Activated naive CD4-positive, alpha-beta T cell treated with anti-CD3 and anti-CD28 coated beads, Interleukin-2, amount 50 U/mL, for 24 hours (primary cell): ENCODE results near the gene CNPPD1.
"Not testable (repeated sequence)": the region's sequence is repeated elsewhere in the genome, so short reads cannot be mapped to it uniquely, and the experiment has no call there.

ENCODE experiments used
- H3K27ac Mint-ChIP-seq: one replicate; pipeline ENCODE4 v1.8.0; 2021; ENCODE audit warnings: mild to moderate bottlenecking, mixed read lengths
- H3K27me3 Mint-ChIP-seq: one replicate; pipeline ENCODE4 v1.8.0; 2021; ENCODE audit warnings: mixed read lengths
- H3K36me3 Mint-ChIP-seq: one replicate; pipeline ENCODE4 v1.8.0; 2021; ENCODE audit warnings: mixed read lengths
- H3K4me1 Mint-ChIP-seq: one replicate; pipeline ENCODE4 v1.8.0; 2021; ENCODE audit warnings: mixed read lengths
- H3K4me3 Mint-ChIP-seq: one replicate; pipeline ENCODE4 v1.8.0; 2021; ENCODE audit warnings: mild to moderate bottlenecking, mixed read lengths
- H3K9me3 Mint-ChIP-seq: one replicate; pipeline ENCODE4 v1.8.0; 2021; ENCODE audit warnings: mixed read lengths

Gene CNPPD1

GRCh38 chr2:219213026-219213415 is 36.3 kb upstream of the CNPPD1 start:
- peaks cover 5% of the 10 kb centered on the region for H3K36me3 Mint-ChIP-seq
- H3K4me1 Mint-ChIP-seq = peaks cover 38% of the 10 kb centered on the region
- H3K27ac Mint-ChIP-seq = no peak overlapping the region
- H3K4me3 Mint-ChIP-seq = no peak overlapping the region
- H3K27me3 Mint-ChIP-seq = no peaks in the 10 kb centered on the region
- no peaks in the 10 kb centered on the region for H3K9me3 Mint-ChIP-seq

- H3K36me3 Mint-ChIP-seq = peaks cover 5% of the 10 kb centered on the region
- no peak overlapping the region for H3K27ac Mint-ChIP-seq
- no peaks in the 10 kb centered on the region for H3K9me3 Mint-ChIP-seq
- H3K4me1 Mint-ChIP-seq = peaks cover 42% of the 10 kb centered on the region
- H3K4me3 Mint-ChIP-seq = no peak overlapping the region
- no peaks in the 10 kb centered on the region for H3K27me3 Mint-ChIP-seq
Observed at GRCh38 chr2:219210886-219211362, 34.2 kb upstream of the CNPPD1 start.

- Mint-ChIP-seq H3K36me3 (peaks cover 5% of the 10 kb centered on the region), H3K4me1 (peaks cover 42% of the 10 kb centered on the region), H3K9me3 (no peaks in the 10 kb centered on the region), H3K4me3 (no peak overlapping the region), H3K27me3 (no peaks in the 10 kb centered on the region), H3K27ac (no peak overlapping the region)
Observed at GRCh38 chr2:219210196-219210885, 33.6 kb upstream of the CNPPD1 start.

GRCh38 chr2:219209236-219210195 is 32.8 kb upstream of the CNPPD1 start:
- Mint-ChIP-seq H3K4me3 (no peak overlapping the region), H3K27ac (peak overlapping the region; percentile 59), H3K9me3 (no peaks in the 10 kb centered on the region), H3K4me1 (peaks cover 42% of the 10 kb centered on the region), H3K36me3 (peaks cover 5% of the 10 kb centered on the region), H3K27me3 (no peaks in the 10 kb centered on the region)

- peak overlapping the region; percentile 41 for H3K27ac Mint-ChIP-seq
- no peaks in the 10 kb centered on the region for H3K9me3 Mint-ChIP-seq
- peak overlapping the region; percentile 68 for H3K4me3 Mint-ChIP-seq
- no peaks in the 10 kb centered on the region for H3K27me3 Mint-ChIP-seq
- H3K4me1 Mint-ChIP-seq = peaks cover 42% of the 10 kb centered on the region
- H3K36me3 Mint-ChIP-seq = peaks cover 5% of the 10 kb centered on the region
Observed at GRCh38 chr2:219207884-219208740, 31.4 kb upstream of the CNPPD1 start.

- Mint-ChIP-seq H3K4me1 (peaks cover 42% of the 10 kb centered on the region), H3K9me3 (no peaks in the 10 kb centered on the region), H3K36me3 (peaks cover 5% of the 10 kb centered on the region), H3K27ac (peak overlapping the region; percentile 51), H3K4me3 (peak overlapping the region; percentile 77), H3K27me3 (no peaks in the 10 kb centered on the region)
Observed at GRCh38 chr2:219207134-219207883, 30.6 kb upstream of the CNPPD1 start.

DNA sequence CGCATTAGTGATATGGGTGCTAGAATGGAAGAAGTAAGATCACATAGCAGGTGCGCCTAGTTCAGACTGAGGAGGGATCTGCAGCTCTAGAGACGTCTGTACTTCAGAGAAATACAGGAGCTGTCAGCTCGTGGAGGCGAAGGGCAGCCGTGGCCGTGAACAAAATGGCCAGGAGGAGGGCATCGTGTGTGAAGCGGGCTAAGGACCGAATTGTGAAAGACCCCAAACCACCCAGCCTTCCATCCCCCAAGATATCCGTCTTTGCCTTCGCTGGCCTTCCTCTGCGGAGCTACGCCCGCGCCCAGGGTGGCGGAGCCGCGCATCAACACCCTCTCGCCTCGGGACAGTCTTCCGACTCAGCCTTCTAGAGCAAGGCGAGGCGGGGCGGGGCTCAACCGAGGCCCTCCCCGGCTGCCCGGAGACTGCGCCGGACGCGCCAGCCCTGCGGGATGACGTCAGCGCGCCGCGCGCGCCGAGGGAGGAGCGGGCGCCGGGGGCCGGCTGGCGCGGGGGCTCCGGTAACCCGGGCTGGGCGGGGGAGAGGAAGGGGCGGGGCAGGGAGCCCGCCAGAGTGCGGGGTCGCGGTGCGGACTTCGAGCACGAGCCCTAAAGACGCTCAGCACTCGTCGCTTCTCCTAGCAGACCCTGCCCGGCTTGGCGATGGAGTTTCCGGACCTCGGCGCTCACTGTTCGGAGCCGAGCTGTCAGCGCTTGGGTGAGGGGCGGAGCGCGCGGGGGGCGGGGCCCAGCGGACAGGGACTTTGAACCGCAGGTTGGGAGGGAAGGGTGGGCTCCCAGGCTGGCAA is 29.8 kb upstream of the CNPPD1 start, which contains the start of gene ZFAND2B:
ZFAND2B (plus strand) TSS at position 455 of the 806 bp plus-strand sequence; CDS start at position 661, 206 bp downstream.
- Mint-ChIP-seq H3K27ac (peak within 1 kb of the TSS; percentile 96), H3K36me3 (peaks cover 3% of the 10 kb centered on the region), H3K4me1 (peaks cover 42% of the 10 kb centered on the region), H3K4me3 (peak within 1 kb of the TSS; percentile 90), H3K27me3 (no peaks in the 10 kb centered on the region), H3K9me3 (no peaks in the 10 kb centered on the region)

DNA sequence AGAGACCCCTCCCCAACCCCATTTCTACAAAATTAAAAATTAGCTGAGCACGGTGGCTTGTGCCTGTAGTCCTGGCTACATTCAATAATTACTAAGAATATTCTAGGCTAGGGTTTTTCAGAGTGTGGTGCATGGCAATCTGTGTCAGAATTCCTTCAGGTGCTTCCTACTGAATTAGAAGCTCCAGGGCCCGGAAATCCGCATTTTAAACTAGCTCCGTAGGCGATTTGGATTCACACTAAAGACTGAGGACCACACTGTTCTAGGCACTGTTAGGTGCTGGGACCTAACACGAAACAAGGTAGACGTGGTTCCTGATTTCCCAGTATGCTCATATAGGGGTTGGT is 29.2 kb upstream of the CNPPD1 start:
- H3K9me3 Mint-ChIP-seq = no peaks in the 10 kb centered on the region
- peaks cover 3% of the 10 kb centered on the region for H3K36me3 Mint-ChIP-seq

GRCh38 chr2:219205165-219205538 is 28.4 kb upstream of the CNPPD1 start:
- peak overlapping the region; percentile 35 for H3K27ac Mint-ChIP-seq
- H3K27me3 Mint-ChIP-seq = no peaks in the 10 kb centered on the region
- no peak overlapping the region for H3K4me3 Mint-ChIP-seq
- H3K36me3 Mint-ChIP-seq = peaks cover 3% of the 10 kb centered on the region
- peaks cover 37% of the 10 kb centered on the region for H3K4me1 Mint-ChIP-seq
- H3K9me3 Mint-ChIP-seq = no peaks in the 10 kb centered on the region

More for the DNA sequence above, 29.2 kb upstream of the CNPPD1 start:
- peaks cover 36% of the 10 kb centered on the region for H3K4me1 Mint-ChIP-seq
- peak overlapping the region; percentile 90 for H3K4me3 Mint-ChIP-seq
- peak overlapping the region; percentile 96 for H3K27ac Mint-ChIP-seq
- no peaks in the 10 kb centered on the region for H3K27me3 Mint-ChIP-seq

DNA sequence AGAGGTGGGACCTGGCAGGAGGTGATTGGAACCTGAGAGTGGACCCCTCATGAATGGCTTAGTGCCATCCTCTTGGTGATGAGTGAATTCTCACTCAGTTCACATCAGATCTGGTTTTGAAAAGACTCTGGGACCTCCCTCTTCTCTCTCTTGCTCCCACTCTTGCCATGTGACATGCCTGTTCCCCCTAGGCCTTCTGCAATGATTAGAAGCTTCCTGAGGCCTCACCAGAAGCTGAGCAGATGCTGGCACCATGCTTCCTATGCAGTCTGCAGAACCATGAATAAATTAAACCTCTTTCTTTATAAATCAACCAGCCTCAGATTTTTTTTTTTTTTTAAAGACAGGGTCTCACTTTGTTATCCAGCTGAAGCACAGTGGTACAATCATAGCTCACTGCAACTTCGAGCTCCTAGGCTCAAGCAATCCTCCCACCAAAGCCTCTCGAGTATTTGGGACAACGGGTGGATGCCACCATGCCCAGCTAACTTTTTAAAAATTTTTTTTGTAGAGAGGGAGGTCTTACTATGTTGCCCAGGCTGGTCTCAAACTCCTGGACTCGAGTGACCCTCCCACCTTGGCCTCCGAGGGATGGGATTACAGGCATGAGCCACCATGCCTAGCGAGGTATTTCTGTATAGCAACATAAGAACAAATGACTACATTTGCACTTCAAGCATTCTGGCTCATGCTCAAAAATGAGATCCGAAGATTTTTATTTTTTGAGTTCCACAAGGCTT is 27.9 kb upstream of the CNPPD1 start:
- H3K27ac Mint-ChIP-seq = no peak overlapping the region
- H3K4me1 Mint-ChIP-seq = peaks cover 33% of the 10 kb centered on the region
- no peak overlapping the region for H3K4me3 Mint-ChIP-seq
- H3K36me3 Mint-ChIP-seq = peaks cover 3% of the 10 kb centered on the region
- H3K9me3 Mint-ChIP-seq = no peaks in the 10 kb centered on the region
- no peaks in the 10 kb centered on the region for H3K27me3 Mint-ChIP-seq

DNA sequence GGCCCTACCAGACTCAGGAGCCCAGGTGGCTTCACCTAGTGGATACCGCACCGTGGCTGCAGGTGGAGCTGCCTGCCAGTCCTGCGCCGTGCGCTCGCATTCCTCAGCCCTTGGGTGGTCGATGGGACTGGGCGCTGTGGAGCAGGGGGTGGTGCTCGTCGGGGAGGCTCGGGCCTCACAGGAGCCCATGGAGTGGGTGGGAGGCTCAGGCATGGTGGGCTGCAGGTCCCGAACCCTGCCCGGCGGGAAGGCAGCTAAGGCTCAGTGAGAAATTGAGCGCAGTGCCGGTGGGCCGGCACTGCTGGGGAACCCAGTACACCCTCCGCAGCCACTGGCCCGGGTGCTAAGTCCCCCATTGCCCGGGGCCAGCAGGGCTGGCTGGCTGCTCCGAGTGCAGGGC is 24.6 kb upstream of the CNPPD1 start:
- H3K4me3 Mint-ChIP-seq, H3K9me3 Mint-ChIP-seq, H3K27ac Mint-ChIP-seq, H3K27me3 Mint-ChIP-seq, H3K36me3 Mint-ChIP-seq: not testable (repeated sequence)
- H3K4me1 Mint-ChIP-seq = peaks cover 15% of the 10 kb centered on the region

- not testable (repeated sequence) for H3K27me3 Mint-ChIP-seq, H3K9me3 Mint-ChIP-seq, H3K36me3 Mint-ChIP-seq
- H3K4me1 Mint-ChIP-seq = peaks cover 11% of the 10 kb centered on the region
- peak overlapping the region; percentile 79 for H3K27ac Mint-ChIP-seq
- peak overlapping the region; percentile 82 for H3K4me3 Mint-ChIP-seq
Observed at GRCh38 chr2:219200502-219201326, 24.0 kb upstream of the CNPPD1 start.
